ENCODE results near the gene VPS37B. TPM values are rescaled to one million over a fixed set of nuclear protein-coding genes. Genes with fewer than 3 reads are reported as not detected.

VPS37B gene
- total RNA-seq, 1 experiment from 2014 or later, result 12.3 TPM

GRCh38 chr12:122859303-122860039 lies 36.5 kb downstream of the VPS37B start:
- Histone ChIP-seq H3K9me3 (ENCODE audit: control insufficient read depth, low read depth, low read length) (no peaks in the 10 kb centered on the region), H3K27me3 (ENCODE audit: insufficient read depth, low read length) (no peaks in the 10 kb centered on the region), H3K79me1 (ENCODE audit: insufficient read depth, low read depth, low read length, poor library complexity, severe bottlenecking) (no peaks in the 10 kb centered on the region), H4K5ac (ENCODE audit: insufficient read length, low read depth, low read length) (no peak overlapping the region), H2BK12ac (ENCODE audit: insufficient read length, low read depth, low read length) (no peak overlapping the region), H2BK5ac (ENCODE audit: insufficient read length, low read length) (no peak overlapping the region), H3K79me2 (ENCODE audit: insufficient read depth, low read length) (no peaks in the 10 kb centered on the region), H3K56ac (ENCODE audit: insufficient read length, low read depth, low read length) (no peak overlapping the region), H3K4me2 (ENCODE audit: insufficient read depth, insufficient read length, low read length) (no peak overlapping the region), H3K4me1 (ENCODE audit: insufficient read depth, low read length) (no peaks in the 10 kb centered on the region), H2BK15ac (ENCODE audit: low read depth, low read length) (no peak overlapping the region), H3K14ac (ENCODE audit: insufficient read depth, low read length) (no peak overlapping the region), H3K23me2 (ENCODE audit: insufficient read length, low read depth, low read length, poor library complexity, severe bottlenecking) (no peaks in the 10 kb centered on the region), H3K23ac (ENCODE audit: insufficient read length, low read depth, low read length) (no peak overlapping the region), H3K4ac (ENCODE audit: low read depth, low read length) (no peak overlapping the region), H2BK20ac (ENCODE audit: low read depth, low read length, poor library complexity, severe bottlenecking) (no peak overlapping the region), H3T11ph (ENCODE audit: low read length) (no peak overlapping the region), H2BK120ac (ENCODE audit: low read depth, low read length, poor library complexity, severe bottlenecking) (no peak overlapping the region), H2AFZ (ENCODE audit: low read length) (no peak overlapping the region), H3K9ac (ENCODE audit: extremely low read depth, insufficient read length, low read length) (no peak overlapping the region), H4K20me1 (ENCODE audit: control insufficient read depth, insufficient read depth, insufficient read length) (no peaks in the 10 kb centered on the region), H4K8ac (replicated peaks; ENCODE audit: insufficient read length, low read depth, low read length) (no peak overlapping the region), H3K18ac (ENCODE audit: insufficient read length, low read depth, low read length) (no peak overlapping the region), H2AK5ac (ENCODE audit: insufficient read length, low read length) (no peak overlapping the region), H4K91ac (ENCODE audit: insufficient read length, low read depth, low read length) (no peak overlapping the region), H3K27ac (ENCODE audit: insufficient read length, low read depth, low read length) (no peak overlapping the region)
- peaks cover 0 to 2% of the 10 kb centered on the region in 2 experiments; a peak in 1 of 4 replicates for H3K4me1 Mint-ChIP-seq
- H3K36me3 Mint-ChIP-seq (ENCODE audit: insufficient read depth in 1 of 3, low read depth in 3 of 3), result peaks cover 0 to 6% (median 0%) of the 10 kb centered on the region in 3 experiments; a peak in 3 of 7 replicates
- DNase-seq, result no peak
- H3K27me3 Mint-ChIP-seq (ENCODE audit: low read depth), result peaks cover 25% of the 10 kb centered on the region
- no peak overlapping the region for H3K4me3 Mint-ChIP-seq
- no peak overlapping the region for H3K27ac Mint-ChIP-seq
- H3K9me3 Mint-ChIP-seq, result no peaks in the 10 kb centered on the region
- no CpG with 5 or more reads among the region's 26 CpGs for WGBS (ENCODE audit: extremely low coverage, insufficient read length, low lambda C conversion rate)
- no peak for TF ChIP-seq CTCF (conservative IDR thresholded peaks at IDR 0.05)
